ENCODE results near the gene RRP15. TPM values are rescaled to one million over a fixed set of nuclear protein-coding genes. Genes with fewer than 3 reads are reported as not detected.

RRP15 gene
- total RNA-seq, 1 experiment from 2014 or later, result 36.0 TPM

GRCh38 chr1:218254296-218254946 lies 30.7 kb upstream of the RRP15 start (continued):
- TF ChIP-seq, protein P1, sequence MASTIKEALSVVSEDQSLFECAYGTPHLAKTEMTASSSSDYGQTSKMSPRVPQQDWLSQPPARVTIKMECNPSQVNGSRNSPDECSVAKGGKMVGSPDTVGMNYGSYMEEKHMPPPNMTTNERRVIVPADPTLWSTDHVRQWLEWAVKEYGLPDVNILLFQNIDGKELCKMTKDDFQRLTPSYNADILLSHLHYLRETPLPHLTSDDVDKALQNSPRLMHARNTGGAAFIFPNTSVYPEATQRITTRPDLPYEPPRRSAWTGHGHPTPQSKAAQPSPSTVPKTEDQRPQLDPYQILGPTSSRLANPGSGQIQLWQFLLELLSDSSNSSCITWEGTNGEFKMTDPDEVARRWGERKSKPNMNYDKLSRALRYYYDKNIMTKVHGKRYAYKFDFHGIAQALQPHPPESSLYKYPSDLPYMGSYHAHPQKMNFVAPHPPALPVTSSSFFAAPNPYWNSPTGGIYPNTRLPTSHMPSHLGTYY (CRISPR knock-in tag; IDR thresholded peaks at IDR 0.05), result no peak
- TF ChIP-seq CREM (CRISPR knock-in tag; IDR thresholded peaks at IDR 0.05), result no peak
- no peak for TF ChIP-seq PRRX2 (CRISPR knock-in tag; IDR thresholded peaks at IDR 0.05)
- no peak for TF ChIP-seq SP1 (CRISPR knock-in tag; conservative IDR thresholded peaks at IDR 0.05)
- TF ChIP-seq E2F4 (CRISPR knock-in tag; IDR thresholded peaks at IDR 0.05; ENCODE audit: borderline replicate concordance, low read depth), result no peak
- TF ChIP-seq ESRRA (CRISPR knock-in tag; IDR thresholded peaks at IDR 0.05; ENCODE audit: borderline replicate concordance), result no peak
- TF ChIP-seq, protein P2, sequence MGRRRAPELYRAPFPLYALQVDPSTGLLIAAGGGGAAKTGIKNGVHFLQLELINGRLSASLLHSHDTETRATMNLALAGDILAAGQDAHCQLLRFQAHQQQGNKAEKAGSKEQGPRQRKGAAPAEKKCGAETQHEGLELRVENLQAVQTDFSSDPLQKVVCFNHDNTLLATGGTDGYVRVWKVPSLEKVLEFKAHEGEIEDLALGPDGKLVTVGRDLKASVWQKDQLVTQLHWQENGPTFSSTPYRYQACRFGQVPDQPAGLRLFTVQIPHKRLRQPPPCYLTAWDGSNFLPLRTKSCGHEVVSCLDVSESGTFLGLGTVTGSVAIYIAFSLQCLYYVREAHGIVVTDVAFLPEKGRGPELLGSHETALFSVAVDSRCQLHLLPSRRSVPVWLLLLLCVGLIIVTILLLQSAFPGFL (CRISPR knock-in tag; IDR thresholded peaks at IDR 0.05; ENCODE audit: borderline replicate concordance), result no peak

DNA sequence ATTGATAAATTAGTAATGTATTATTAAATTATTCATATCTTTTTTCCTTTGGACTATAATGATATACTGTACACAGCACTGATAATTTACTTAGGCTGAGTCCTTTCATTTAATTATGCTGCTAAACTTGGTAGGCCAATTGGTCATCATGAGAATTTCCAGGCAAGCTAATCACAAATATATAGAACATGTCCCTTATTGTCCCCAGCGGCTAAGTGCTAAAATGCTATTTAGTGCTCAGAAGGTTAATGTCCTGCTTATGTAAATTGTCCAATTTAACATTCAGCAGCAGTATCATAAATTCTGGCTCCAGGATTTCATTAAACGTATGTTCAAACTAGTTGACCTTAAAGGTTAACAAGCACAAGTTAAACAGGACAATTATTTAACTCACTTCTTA lies 30.0 kb upstream of the RRP15 start:
- H3K27ac Mint-ChIP-seq, result no peak overlapping the region
- no peaks in the 10 kb centered on the region for H3K27me3 Mint-ChIP-seq (ENCODE audit: low read depth)
- no peak overlapping the region for H3K4me3 Mint-ChIP-seq
- H3K36me3 Mint-ChIP-seq, result no peaks in the 10 kb centered on the region
- no peak for DNase-seq (ENCODE audit: low spot score)
- H3K9me3 Mint-ChIP-seq, result no peaks in the 10 kb centered on the region
- TF ChIP-seq TEAD4 (CRISPR knock-in tag; IDR thresholded peaks at IDR 0.05) (no peak), IRF2 (CRISPR knock-in tag; IDR thresholded peaks at IDR 0.05; ENCODE audit: borderline replicate concordance, low read depth) (no peak), TP53 (CRISPR knock-in tag; IDR thresholded peaks at IDR 0.05) (no peak), ZNF671 (CRISPR knock-in tag; IDR thresholded peaks at IDR 0.05) (no peak), ZNF138 (CRISPR knock-in tag; conservative IDR thresholded peaks at IDR 0.05) (no peak), SMAD4 (CRISPR knock-in tag; IDR thresholded peaks at IDR 0.05) (no peak), ZNF121 (CRISPR knock-in tag; IDR thresholded peaks at IDR 0.05) (no peak), AR (CRISPR knock-in tag; IDR thresholded peaks at IDR 0.05) (no peak), NR1H2 (CRISPR knock-in tag; IDR thresholded peaks at IDR 0.05) (no peak)
- TF ChIP-seq, protein P1 (CRISPR knock-in tag; IDR thresholded peaks at IDR 0.05), result no peak
- TF ChIP-seq, protein P2 (CRISPR knock-in tag; IDR thresholded peaks at IDR 0.05; ENCODE audit: borderline replicate concordance), result no peak
- TF ChIP-seq, protein P3, sequence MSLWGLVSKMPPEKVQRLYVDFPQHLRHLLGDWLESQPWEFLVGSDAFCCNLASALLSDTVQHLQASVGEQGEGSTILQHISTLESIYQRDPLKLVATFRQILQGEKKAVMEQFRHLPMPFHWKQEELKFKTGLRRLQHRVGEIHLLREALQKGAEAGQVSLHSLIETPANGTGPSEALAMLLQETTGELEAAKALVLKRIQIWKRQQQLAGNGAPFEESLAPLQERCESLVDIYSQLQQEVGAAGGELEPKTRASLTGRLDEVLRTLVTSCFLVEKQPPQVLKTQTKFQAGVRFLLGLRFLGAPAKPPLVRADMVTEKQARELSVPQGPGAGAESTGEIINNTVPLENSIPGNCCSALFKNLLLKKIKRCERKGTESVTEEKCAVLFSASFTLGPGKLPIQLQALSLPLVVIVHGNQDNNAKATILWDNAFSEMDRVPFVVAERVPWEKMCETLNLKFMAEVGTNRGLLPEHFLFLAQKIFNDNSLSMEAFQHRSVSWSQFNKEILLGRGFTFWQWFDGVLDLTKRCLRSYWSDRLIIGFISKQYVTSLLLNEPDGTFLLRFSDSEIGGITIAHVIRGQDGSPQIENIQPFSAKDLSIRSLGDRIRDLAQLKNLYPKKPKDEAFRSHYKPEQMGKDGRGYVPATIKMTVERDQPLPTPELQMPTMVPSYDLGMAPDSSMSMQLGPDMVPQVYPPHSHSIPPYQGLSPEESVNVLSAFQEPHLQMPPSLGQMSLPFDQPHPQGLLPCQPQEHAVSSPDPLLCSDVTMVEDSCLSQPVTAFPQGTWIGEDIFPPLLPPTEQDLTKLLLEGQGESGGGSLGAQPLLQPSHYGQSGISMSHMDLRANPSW (CRISPR knock-in tag; conservative IDR thresholded peaks at IDR 0.05; ENCODE audit: low read depth), result no peak
- TF ChIP-seq, protein P4, sequence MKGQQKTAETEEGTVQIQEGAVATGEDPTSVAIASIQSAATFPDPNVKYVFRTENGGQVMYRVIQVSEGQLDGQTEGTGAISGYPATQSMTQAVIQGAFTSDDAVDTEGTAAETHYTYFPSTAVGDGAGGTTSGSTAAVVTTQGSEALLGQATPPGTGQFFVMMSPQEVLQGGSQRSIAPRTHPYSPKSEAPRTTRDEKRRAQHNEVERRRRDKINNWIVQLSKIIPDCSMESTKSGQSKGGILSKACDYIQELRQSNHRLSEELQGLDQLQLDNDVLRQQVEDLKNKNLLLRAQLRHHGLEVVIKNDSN (CRISPR knock-in tag; IDR thresholded peaks at IDR 0.05), result no peak
- ATAC-seq, result no peak
- peaks cover 22% of the 10 kb centered on the region for H3K4me1 Mint-ChIP-seq
- POLR2A ChIA-PET, result no interaction called here
- CTCF ChIA-PET, result no interaction called here

Data from WTC11 (cell line).